Measurements from ENCODE around the gene FRAS1.

DNA sequence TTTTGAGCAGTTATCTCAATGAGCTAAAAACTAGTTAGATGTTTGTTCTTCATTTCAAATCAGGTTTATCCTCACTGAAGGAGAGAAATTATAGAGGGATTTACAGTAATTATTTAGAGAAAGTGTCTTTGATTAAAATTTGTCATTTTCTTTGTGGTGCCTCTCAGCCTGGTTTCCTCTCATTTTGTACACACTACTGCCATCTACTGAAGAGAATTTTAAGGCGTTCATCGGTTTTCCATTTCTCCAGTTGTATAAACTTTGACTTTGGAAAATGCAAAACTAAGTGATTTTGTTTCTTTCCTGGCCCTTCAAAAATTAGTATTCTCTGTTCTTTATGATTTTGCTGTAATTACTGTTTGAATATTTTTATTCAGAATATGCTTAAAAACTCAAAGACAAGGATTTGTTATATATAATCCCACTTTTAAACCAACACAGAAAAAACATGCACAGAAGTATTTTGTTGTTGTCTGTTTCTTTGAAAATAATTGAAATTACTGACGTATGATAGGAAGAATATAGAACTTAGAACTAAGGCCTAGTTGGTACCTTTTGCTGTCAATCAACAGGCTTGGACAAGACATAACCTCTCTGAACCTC is 460.0 kb downstream of the FRAS1 start:
- TF ChIP-seq GATA2 (IDR thresholded peaks at IDR 0.05; ENCODE audit: low read depth, low read length): no peak
- no peak for TF ChIP-seq GATA3 (IDR thresholded peaks at IDR 0.05; ENCODE audit: low read depth, low read length)
